ENCODE data around the gene TSEN54. TPM values are rescaled to one million over a fixed set of nuclear protein-coding genes. Genes with fewer than 3 reads are reported as not detected.

The TSEN54 gene
- total RNA-seq, 1 experiment from 2014 or later: 44.5 TPM

DNA sequence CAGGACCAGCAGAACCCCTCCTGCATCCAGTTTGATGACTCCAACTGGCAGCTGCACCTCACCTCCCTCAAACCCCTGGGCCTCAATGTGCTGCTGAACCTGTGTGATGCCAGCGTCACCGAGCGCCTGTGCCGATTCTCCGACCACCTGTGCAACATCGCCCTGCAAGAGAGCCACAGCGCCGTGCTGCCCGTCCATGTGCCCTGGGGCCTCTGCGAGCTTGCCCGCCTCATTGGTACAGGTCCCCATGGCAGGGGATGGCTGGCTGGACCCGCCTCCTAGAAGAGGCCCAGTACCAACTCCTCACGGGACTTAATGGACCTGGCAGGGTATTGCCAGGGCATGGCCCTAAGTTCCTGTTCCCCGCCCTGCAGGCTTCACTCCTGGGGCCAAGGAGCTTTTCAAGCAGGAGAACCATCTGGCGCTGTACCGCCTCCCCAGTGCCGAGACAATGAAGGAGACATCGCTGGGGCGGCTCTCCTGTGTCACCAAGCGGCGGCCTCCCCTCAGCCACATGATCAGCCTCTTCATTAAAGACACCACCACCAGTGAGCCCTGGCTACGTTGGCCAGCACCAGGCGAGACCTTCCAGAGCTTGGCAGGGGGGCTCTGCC is 23.7 kb upstream of the TSEN54 start:
- H3K36me3 Mint-ChIP-seq (ENCODE audit: insufficient read depth in 1 of 3, low read depth in 3 of 3): peaks cover 0 to 39% (median 25%) of the 10 kb centered on the region in 3 experiments; a peak in 5 of 7 replicates
- Histone ChIP-seq H3K4me1 (ENCODE audit: insufficient read depth, low read length) (no peaks in the 10 kb centered on the region), H3K79me2 (ENCODE audit: insufficient read depth, low read length) (no peaks in the 10 kb centered on the region), H2AK5ac (ENCODE audit: insufficient read length, low read length) (no peak overlapping the region), H4K91ac (ENCODE audit: insufficient read length, low read depth, low read length) (no peak overlapping the region), H3K14ac (ENCODE audit: insufficient read depth, low read length) (no peak overlapping the region), H3K27me3 (ENCODE audit: insufficient read depth, low read length) (no peaks in the 10 kb centered on the region), H2BK20ac (ENCODE audit: low read depth, low read length, poor library complexity, severe bottlenecking) (no peak overlapping the region), H4K5ac (ENCODE audit: insufficient read length, low read depth, low read length) (no peak overlapping the region), H3K9ac (ENCODE audit: extremely low read depth, insufficient read length, low read length) (no peak overlapping the region), H4K8ac (replicated peaks; ENCODE audit: insufficient read length, low read depth, low read length) (no peak overlapping the region), H3K79me1 (ENCODE audit: insufficient read depth, low read depth, low read length, poor library complexity, severe bottlenecking) (no peaks in the 10 kb centered on the region), H3T11ph (ENCODE audit: low read length) (no peak overlapping the region), H3K4ac (ENCODE audit: low read depth, low read length) (no peak overlapping the region), H3K56ac (ENCODE audit: insufficient read length, low read depth, low read length) (no peak overlapping the region), H2BK12ac (ENCODE audit: insufficient read length, low read depth, low read length) (no peak overlapping the region), H3K9me3 (ENCODE audit: control insufficient read depth, low read depth, low read length) (no peaks in the 10 kb centered on the region), H2BK15ac (ENCODE audit: low read depth, low read length) (no peak overlapping the region), H3K27ac (ENCODE audit: insufficient read length, low read depth, low read length) (no peak overlapping the region), H3K23me2 (ENCODE audit: insufficient read length, low read depth, low read length, poor library complexity, severe bottlenecking) (no peaks in the 10 kb centered on the region), H2BK5ac (ENCODE audit: insufficient read length, low read length) (no peak overlapping the region), H2BK120ac (ENCODE audit: low read depth, low read length, poor library complexity, severe bottlenecking) (no peak overlapping the region), H4K20me1 (ENCODE audit: control insufficient read depth, insufficient read depth, insufficient read length) (no peaks in the 10 kb centered on the region), H3K4me2 (ENCODE audit: insufficient read depth, insufficient read length, low read length) (no peak overlapping the region), H2AFZ (ENCODE audit: low read length) (no peak overlapping the region), H3K18ac (ENCODE audit: insufficient read length, low read depth, low read length) (no peak overlapping the region), H3K23ac (ENCODE audit: insufficient read length, low read depth, low read length) (no peak overlapping the region)
- no CpG with 5 or more reads among the region's 23 CpGs for WGBS (ENCODE audit: extremely low coverage, insufficient read length, low lambda C conversion rate)
- H3K4me3 Mint-ChIP-seq: no peak overlapping the region
- no peak overlapping the region; a peak in 1 of 7 replicates for H3K27ac Mint-ChIP-seq
- no peaks in the 10 kb centered on the region for H3K27me3 Mint-ChIP-seq (ENCODE audit: low read depth)
- H3K4me1 Mint-ChIP-seq: no peaks in the 10 kb centered on the region
- TF ChIP-seq, protein P1, sequence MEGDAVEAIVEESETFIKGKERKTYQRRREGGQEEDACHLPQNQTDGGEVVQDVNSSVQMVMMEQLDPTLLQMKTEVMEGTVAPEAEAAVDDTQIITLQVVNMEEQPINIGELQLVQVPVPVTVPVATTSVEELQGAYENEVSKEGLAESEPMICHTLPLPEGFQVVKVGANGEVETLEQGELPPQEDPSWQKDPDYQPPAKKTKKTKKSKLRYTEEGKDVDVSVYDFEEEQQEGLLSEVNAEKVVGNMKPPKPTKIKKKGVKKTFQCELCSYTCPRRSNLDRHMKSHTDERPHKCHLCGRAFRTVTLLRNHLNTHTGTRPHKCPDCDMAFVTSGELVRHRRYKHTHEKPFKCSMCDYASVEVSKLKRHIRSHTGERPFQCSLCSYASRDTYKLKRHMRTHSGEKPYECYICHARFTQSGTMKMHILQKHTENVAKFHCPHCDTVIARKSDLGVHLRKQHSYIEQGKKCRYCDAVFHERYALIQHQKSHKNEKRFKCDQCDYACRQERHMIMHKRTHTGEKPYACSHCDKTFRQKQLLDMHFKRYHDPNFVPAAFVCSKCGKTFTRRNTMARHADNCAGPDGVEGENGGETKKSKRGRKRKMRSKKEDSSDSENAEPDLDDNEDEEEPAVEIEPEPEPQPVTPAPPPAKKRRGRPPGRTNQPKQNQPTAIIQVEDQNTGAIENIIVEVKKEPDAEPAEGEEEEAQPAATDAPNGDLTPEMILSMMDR (conservative IDR thresholded peaks at IDR 0.05): no peak
- no peak for DNase-seq
- no peaks in the 10 kb centered on the region for H3K9me3 Mint-ChIP-seq

Measured in H9 (cell line).